ENCODE data around the gene TMEM18.

DNA sequence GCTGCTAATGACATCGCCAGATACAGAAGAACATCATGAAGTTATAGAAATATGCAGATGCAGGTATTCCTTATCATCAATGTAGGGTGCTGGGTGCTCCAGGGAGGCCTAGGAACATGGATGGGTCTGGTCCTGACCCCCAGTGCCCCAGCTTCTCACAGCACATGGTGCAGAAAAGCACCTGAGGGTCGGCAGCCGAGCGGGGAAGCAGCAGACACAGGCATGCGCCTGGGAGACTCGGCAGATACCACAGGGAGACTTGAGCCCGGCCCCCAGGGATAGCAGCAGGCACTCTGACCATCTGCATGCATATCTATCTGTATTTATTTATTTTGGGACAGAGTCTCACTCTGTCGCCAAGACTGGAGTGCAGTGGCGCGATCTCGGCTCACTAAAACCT lies 43.2 kb downstream of the TMEM18 start:
- TF ChIP-seq, protein P1, sequence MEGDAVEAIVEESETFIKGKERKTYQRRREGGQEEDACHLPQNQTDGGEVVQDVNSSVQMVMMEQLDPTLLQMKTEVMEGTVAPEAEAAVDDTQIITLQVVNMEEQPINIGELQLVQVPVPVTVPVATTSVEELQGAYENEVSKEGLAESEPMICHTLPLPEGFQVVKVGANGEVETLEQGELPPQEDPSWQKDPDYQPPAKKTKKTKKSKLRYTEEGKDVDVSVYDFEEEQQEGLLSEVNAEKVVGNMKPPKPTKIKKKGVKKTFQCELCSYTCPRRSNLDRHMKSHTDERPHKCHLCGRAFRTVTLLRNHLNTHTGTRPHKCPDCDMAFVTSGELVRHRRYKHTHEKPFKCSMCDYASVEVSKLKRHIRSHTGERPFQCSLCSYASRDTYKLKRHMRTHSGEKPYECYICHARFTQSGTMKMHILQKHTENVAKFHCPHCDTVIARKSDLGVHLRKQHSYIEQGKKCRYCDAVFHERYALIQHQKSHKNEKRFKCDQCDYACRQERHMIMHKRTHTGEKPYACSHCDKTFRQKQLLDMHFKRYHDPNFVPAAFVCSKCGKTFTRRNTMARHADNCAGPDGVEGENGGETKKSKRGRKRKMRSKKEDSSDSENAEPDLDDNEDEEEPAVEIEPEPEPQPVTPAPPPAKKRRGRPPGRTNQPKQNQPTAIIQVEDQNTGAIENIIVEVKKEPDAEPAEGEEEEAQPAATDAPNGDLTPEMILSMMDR (conservative IDR thresholded peaks at IDR 0.05; ENCODE audit: low read depth, low read length) = no peak
- no peak for TF ChIP-seq POLR2A (IDR thresholded peaks at IDR 0.05; ENCODE audit: low read depth, low read length)
- no peak for TF ChIP-seq RCOR1 (IDR thresholded peaks at IDR 0.05; ENCODE audit: insufficient replicate concordance, low read length)
- no peak for TF ChIP-seq CEBPB (IDR thresholded peaks at IDR 0.05; ENCODE audit: low read depth, low read length)
- no peak for TF ChIP-seq NFE2L2 (IDR thresholded peaks at IDR 0.05; ENCODE audit: low read depth, low read length)
- no peak for TF ChIP-seq RAD21 (IDR thresholded peaks at IDR 0.05; ENCODE audit: low read length)
- TF ChIP-seq SMC3 (IDR thresholded peaks at IDR 0.05; ENCODE audit: low read depth, low read length) = no peak
- no peak for TF ChIP-seq MAFK (IDR thresholded peaks at IDR 0.05; ENCODE audit: low read depth, low read length)
- TF ChIP-seq, protein P2, sequence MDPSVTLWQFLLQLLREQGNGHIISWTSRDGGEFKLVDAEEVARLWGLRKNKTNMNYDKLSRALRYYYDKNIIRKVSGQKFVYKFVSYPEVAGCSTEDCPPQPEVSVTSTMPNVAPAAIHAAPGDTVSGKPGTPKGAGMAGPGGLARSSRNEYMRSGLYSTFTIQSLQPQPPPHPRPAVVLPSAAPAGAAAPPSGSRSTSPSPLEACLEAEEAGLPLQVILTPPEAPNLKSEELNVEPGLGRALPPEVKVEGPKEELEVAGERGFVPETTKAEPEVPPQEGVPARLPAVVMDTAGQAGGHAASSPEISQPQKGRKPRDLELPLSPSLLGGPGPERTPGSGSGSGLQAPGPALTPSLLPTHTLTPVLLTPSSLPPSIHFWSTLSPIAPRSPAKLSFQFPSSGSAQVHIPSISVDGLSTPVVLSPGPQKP (IDR thresholded peaks at IDR 0.05; ENCODE audit: borderline replicate concordance, low read depth, low read length) = no peak
- TF ChIP-seq BHLHE40 (IDR thresholded peaks at IDR 0.05; ENCODE audit: low read depth, low read length) = no peak
- no peak for TF ChIP-seq RFX5 (IDR thresholded peaks at IDR 0.05; ENCODE audit: low read depth, low read length)
- TF ChIP-seq, protein P3, sequence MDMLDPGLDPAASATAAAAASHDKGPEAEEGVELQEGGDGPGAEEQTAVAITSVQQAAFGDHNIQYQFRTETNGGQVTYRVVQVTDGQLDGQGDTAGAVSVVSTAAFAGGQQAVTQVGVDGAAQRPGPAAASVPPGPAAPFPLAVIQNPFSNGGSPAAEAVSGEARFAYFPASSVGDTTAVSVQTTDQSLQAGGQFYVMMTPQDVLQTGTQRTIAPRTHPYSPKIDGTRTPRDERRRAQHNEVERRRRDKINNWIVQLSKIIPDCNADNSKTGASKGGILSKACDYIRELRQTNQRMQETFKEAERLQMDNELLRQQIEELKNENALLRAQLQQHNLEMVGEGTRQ (IDR thresholded peaks at IDR 0.05; ENCODE audit: low read depth, low read length) = no peak
- TF ChIP-seq MXI1 (IDR thresholded peaks at IDR 0.05; ENCODE audit: borderline replicate concordance, low read depth, low read length) = no peak

Measured in IMR-90 (cell line).